Astrocyte (in vitro differentiated cells and primary cell): Measurements from ENCODE around the gene CABP7. TPM values are rescaled to one million over a fixed set of nuclear protein-coding genes. Genes with fewer than 3 reads are reported as not detected.

Experiments used
- DNase-seq: peaks from one replicate; pipeline ENCODE4 v3.0.0-alpha.2; 2010; ENCODE audit warnings: low read depth
- FAIRE-seq: peaks from 2 replicates; lab custom pipeline; 2011; peaks lifted over from hg19 to GRCh38; lab: Jason Lieb, UNC
- H2AFZ ChIP-seq: 2 replicates; pipeline ENCODE4 v1.6.0; 2012; ENCODE audit warnings: low read depth, low read length, inconsistent platforms
- H3K27ac ChIP-seq: 2 replicates; pipeline ENCODE4 v1.5.1; 2011; ENCODE audit warnings: low read depth, low read length, inconsistent platforms
- H3K27me3 ChIP-seq: 2 replicates; pipeline ENCODE4 v1.6.0; 2011; ENCODE audit warnings: low read length, inconsistent platforms; ENCODE audit not compliant: insufficient read depth
- H3K36me3 ChIP-seq: 2 replicates; pipeline ENCODE4 v1.5.1; 2011; ENCODE audit warnings: low read length, inconsistent platforms; ENCODE audit not compliant: insufficient read depth
- H3K4me1 ChIP-seq: 2 replicates; pipeline ENCODE4 v1.5.1; 2011; ENCODE audit warnings: low read length, inconsistent platforms; ENCODE audit not compliant: insufficient read depth
- H3K4me2 ChIP-seq: 2 replicates; pipeline ENCODE4 v1.6.0; 2012; ENCODE audit warnings: low read length, inconsistent platforms
- H3K4me3 ChIP-seq: 2 replicates; pipeline ENCODE4 v1.5.1; 2011; ENCODE audit warnings: low read depth, mild to moderate bottlenecking, low read length, inconsistent platforms; ENCODE audit not compliant: insufficient read depth
- H3K79me2 ChIP-seq: 2 replicates; pipeline ENCODE4 v1.6.0; 2012; ENCODE audit warnings: mild to moderate bottlenecking, low read length, inconsistent platforms; ENCODE audit not compliant: insufficient read depth
- H3K9ac ChIP-seq: 2 replicates; pipeline ENCODE4 v1.6.0; 2012; ENCODE audit warnings: mild to moderate bottlenecking, low read length, inconsistent platforms
- H3K9me3 ChIP-seq: 2 replicates; pipeline ENCODE4 v1.5.1; 2012; ENCODE audit warnings: low read depth, mild to moderate bottlenecking, low read length, inconsistent platforms; ENCODE audit not compliant: insufficient read depth
- H4K20me1 ChIP-seq: 2 replicates; pipeline ENCODE4 v1.6.0; 2012; ENCODE audit warnings: low read length, inconsistent platforms; ENCODE audit not compliant: insufficient read depth
- H3K27ac Mint-ChIP-seq: one replicate; pipeline ENCODE4 v1.8.0; 2021; ENCODE audit warnings: mild to moderate bottlenecking, mixed read lengths; ENCODE audit not compliant: unreplicated experiment
- H3K27me3 Mint-ChIP-seq: one replicate; pipeline ENCODE4 v1.8.0; 2021; ENCODE audit warnings: low read depth, mixed read lengths; ENCODE audit not compliant: unreplicated experiment
- H3K36me3 Mint-ChIP-seq: one replicate; pipeline ENCODE4 v1.8.0; 2021; ENCODE audit warnings: low read depth, mixed read lengths; ENCODE audit not compliant: unreplicated experiment
- H3K4me1 Mint-ChIP-seq: one replicate; pipeline ENCODE4 v1.8.0; 2021; ENCODE audit warnings: low read depth, mixed read lengths; ENCODE audit not compliant: unreplicated experiment
- H3K4me3 Mint-ChIP-seq: one replicate; pipeline ENCODE4 v1.8.0; 2021; ENCODE audit warnings: mild to moderate bottlenecking, moderate library complexity, mixed read lengths; ENCODE audit not compliant: unreplicated experiment
- H3K9me3 Mint-ChIP-seq: one replicate; pipeline ENCODE4 v1.8.0; 2021; ENCODE audit warnings: mild to moderate bottlenecking, mixed read lengths; ENCODE audit not compliant: unreplicated experiment
- CTCF ChIP-seq: IDR thresholded peaks from 2 replicates; pipeline ENCODE4 v1.5.1; 2011; ENCODE audit warnings: low read depth, mild to moderate bottlenecking, inconsistent platforms, low read length, moderate library complexity; ENCODE audit not compliant: insufficient read depth
- EZH2 ChIP-seq: IDR thresholded peaks from 2 replicates; pipeline ENCODE4 v1.6.1; 2012; ENCODE audit warnings: mild to moderate bottlenecking, low read length, inconsistent platforms; ENCODE audit not compliant: insufficient read depth
- total RNA-seq: library from RNA; stranded (reverse); gene quantifications from 2 replicates; pipeline ENCODE4 v1.2.1, GENCODE V29; 2021

CABP7 gene
- total RNA-seq, 1 donor from 2014 or later, result not detected

- Histone ChIP-seq H3K4me1 (peaks cover 33% of the 10 kb centered on the region), H3K4me3 (no peak overlapping the region), H3K9ac (no peak overlapping the region), H3K79me2 (no peaks in the 10 kb centered on the region), H3K4me2 (no peak overlapping the region), H4K20me1 (peaks cover 22% of the 10 kb centered on the region), H3K27me3 (no peaks in the 10 kb centered on the region), H3K27ac (no peak overlapping the region), H3K36me3 (no peaks in the 10 kb centered on the region), H2AFZ (no peak overlapping the region), H3K9me3 (no peaks in the 10 kb centered on the region)
- FAIRE-seq (no peak), DNase-seq (no peak)
- Mint-ChIP-seq H3K9me3 (no peaks in the 10 kb centered on the region), H3K27me3 (peaks cover 48% of the 10 kb centered on the region), H3K4me1 (peaks cover 3% of the 10 kb centered on the region), H3K4me3 (no peak overlapping the region), H3K27ac (no peak overlapping the region), H3K36me3 (no peaks in the 10 kb centered on the region)
- TF ChIP-seq EZH2, result no peak
- no peak for TF ChIP-seq CTCF
Observed at GRCh38 chr22:29703569-29704195, 16.1 kb upstream of the CABP7 start.

DNA sequence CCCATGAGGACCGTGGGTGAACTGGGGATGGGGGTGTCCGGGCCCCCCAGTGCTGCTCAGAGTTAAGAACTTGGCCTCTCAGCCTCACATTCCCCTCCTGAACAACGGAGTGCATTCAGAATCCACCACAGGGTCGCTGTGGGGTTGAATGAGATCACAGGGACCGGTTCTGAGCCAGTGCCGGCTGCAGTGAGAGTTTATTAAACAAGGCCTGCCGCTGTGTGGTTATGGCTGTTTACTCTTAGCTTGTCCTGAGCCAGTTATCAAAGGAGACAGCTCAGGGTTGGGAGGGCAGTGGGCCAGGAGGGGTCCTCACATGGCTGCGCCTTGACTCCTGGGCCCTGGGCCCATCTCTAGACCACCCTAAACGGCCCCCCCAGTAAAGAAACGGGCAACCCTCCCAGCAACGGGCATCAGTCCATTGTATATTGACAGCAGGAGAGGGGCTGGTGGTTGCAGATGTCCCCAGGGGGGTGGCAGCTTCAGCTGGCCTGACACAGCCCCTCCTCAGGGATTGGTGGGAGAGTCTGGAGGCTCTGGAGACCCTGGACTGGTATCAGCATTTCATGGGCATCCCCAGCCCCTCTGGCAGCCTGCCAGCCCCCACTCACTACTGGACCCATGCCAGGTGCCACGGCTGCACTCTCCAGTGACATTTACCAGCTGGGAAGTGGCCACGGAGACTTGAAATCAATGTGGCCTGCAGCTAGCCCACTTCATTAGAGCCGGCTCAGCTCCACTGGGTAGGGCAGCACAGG is 15.1 kb upstream of the CABP7 start:
- H3K9ac ChIP-seq, result no peak overlapping the region
- Mint-ChIP-seq H3K9me3 (no peaks in the 10 kb centered on the region), H3K4me1 (peaks cover 3% of the 10 kb centered on the region), H3K36me3 (no peaks in the 10 kb centered on the region), H3K27ac (no peak overlapping the region), H3K4me3 (no peak overlapping the region), H3K27me3 (peaks cover 57% of the 10 kb centered on the region)
- H3K36me3 ChIP-seq, result no peaks in the 10 kb centered on the region
- no peaks in the 10 kb centered on the region for H3K79me2 ChIP-seq
- peak overlapping the region; percentile 13 for H3K4me2 ChIP-seq
- no peak overlapping the region for H3K27ac ChIP-seq
- H2AFZ ChIP-seq, result no peak overlapping the region
- H4K20me1 ChIP-seq, result peaks cover 20% of the 10 kb centered on the region
- TF ChIP-seq EZH2 (no peak), CTCF (no peak)
- H3K27me3 ChIP-seq, result no peaks in the 10 kb centered on the region
- FAIRE-seq, result no peak
- no peaks in the 10 kb centered on the region for H3K9me3 ChIP-seq
- no peak overlapping the region for H3K4me3 ChIP-seq
- DNase-seq, result peak; percentile 55
- peaks cover 30% of the 10 kb centered on the region for H3K4me1 ChIP-seq

DNA sequence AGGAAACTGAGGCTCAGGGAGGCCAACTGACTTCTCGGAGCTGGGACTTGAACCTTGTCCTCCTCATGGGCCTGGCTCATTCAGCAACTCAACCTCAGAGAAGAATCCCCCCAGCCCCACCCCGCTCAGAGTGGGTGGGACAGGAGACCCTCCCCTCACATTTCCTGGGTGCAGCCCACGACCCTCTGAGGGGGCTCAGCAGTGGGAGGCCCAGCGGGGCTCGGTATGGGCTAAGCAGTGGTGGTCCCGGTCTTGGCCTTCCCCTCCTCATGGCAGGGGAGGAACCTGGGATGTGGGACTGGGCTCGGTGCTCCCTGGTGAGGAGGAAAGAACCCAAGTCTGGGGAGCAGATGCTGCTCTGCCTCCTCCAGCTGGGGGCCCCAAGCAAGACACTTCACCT is 14.2 kb upstream of the CABP7 start:
- DNase-seq (no peak), FAIRE-seq (no peak)
- Mint-ChIP-seq H3K4me1 (peaks cover 3% of the 10 kb centered on the region), H3K9me3 (no peaks in the 10 kb centered on the region), H3K4me3 (no peak overlapping the region), H3K27me3 (peaks cover 63% of the 10 kb centered on the region), H3K27ac (no peak overlapping the region), H3K36me3 (no peaks in the 10 kb centered on the region)
- H3K9ac ChIP-seq, result no peak overlapping the region
- no peaks in the 10 kb centered on the region for H3K79me2 ChIP-seq
- no peaks in the 10 kb centered on the region for H3K27me3 ChIP-seq
- H3K36me3 ChIP-seq, result no peaks in the 10 kb centered on the region
- H4K20me1 ChIP-seq, result peaks cover 16% of the 10 kb centered on the region
- H3K4me1 ChIP-seq, result peaks cover 22% of the 10 kb centered on the region
- H2AFZ ChIP-seq, result no peak overlapping the region
- H3K9me3 ChIP-seq, result no peaks in the 10 kb centered on the region
- no peak overlapping the region for H3K4me2 ChIP-seq
- TF ChIP-seq CTCF, result no peak
- no peak for TF ChIP-seq EZH2
- H3K4me3 ChIP-seq, result no peak overlapping the region
- H3K27ac ChIP-seq, result no peak overlapping the region
